NCI-H146 treated with DMSO at 0.1 percent for 48 hours (cell line): ENCODE measurements around the gene HDAC2.
A peak's percentile ranks its signal among the peaks of the same experiment; 100 is the strongest.
"Not testable (repeated sequence)": the region's sequence is repeated elsewhere in the genome, so short reads cannot be mapped to it uniquely, and the experiment has no call there.

Source experiments
- DNase-seq: peaks from one replicate; lab custom pipeline; 2025; ENCODE audit not compliant: unreplicated experiment; lab: John Stamatoyannopoulos, UW

Gene HDAC2

GRCh38 chr6:113976806-113977205, 5.9 kb upstream of the HDAC2 start:
- DNase-seq: no peak

GRCh38 chr6:113971741-113972140, 793 bp upstream of the HDAC2 start:
- DNase-seq: peak; percentile 24

DNA sequence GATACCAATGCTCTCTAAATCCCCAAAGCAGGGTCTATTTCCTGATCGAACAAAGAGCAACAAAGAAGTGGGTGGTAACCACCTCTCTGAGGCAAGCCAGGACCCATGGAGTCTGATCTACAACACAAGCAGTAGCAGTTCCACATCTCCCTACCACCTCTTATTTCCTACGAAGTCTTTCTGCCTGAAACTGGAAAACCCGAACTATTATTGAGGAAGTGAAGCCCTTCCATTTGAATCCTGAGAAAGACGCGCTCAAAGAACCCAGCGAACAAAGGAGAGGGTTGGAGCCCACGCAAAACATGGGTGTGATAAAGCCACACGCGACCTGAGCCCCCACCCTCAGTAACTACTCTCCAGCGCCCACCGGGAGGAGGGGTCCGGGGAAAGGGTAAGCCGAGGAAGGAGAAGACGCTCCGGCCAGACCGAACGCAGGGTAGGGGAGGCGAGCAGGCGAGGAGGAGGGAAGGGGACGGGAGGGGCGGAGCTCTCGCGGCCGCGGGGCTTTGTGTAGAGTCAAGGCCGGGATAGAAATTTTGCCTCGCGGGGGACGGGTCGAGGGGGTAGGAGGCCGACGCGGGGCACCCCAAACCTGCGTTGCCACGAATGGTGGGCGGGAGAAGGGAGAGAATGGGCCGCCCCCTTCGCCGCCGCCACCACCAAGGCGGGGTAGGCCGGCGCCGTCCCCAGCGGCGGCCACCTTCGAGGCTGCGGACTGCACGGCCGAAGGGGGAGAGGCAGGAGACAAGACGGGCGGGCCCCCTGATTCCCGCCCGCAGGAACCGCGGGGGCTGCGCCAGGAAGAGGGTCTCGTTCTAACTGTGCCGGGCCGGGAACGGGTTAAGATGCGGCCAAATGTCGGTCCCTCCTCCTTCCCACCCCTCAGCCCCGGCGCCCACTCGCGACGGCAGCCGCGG, 802 bp downstream of the HDAC2 start:
- peak; percentile 20 for DNase-seq

- DNase-seq: no peak
These were observed 2.5 kb downstream of the HDAC2 start for GRCh38 chr6:113968472-113968871.

DNA sequence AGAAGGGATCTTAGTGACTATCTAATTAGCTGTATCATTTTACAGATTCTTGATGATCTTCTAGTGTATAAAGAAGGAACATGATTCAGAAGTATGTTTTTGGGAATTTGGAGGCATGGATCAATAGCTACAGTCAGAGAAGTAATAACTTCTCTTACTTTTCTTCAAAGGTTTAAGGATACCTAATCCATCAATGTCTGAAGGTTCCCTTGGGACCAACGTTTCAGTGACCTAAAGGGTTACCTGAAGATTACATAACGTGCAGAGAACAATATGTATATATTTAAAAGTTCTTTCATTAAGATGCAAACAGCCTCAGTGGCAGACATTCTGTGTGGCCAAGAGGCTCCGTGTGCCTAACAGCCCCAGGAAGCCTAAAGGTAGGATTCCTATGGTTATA, 3.2 kb downstream of the HDAC2 start:
- no peak for DNase-seq

DNA sequence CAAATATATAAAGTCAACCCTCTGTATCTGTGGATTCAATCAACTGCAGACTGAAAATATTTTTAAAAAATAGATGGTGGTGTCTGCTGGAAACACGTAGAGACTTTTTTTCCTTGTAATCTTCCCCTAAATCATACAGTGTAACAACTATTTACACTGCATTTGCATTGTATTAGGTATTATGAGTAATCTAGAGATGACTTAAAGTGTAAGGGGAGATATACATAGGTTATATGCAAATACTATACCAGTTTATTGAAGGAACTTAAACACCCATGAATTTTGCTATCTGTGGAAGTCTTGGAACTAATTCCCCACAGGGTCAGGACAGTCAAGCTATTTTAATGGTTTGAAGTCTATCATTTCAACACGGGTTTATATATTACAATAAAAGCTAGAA, 10.2 kb downstream of the HDAC2 start:
- DNase-seq: no peak

- DNase-seq: no peak
These were observed 11.7 kb downstream of the HDAC2 start for GRCh38 chr6:113959235-113959634.

DNA sequence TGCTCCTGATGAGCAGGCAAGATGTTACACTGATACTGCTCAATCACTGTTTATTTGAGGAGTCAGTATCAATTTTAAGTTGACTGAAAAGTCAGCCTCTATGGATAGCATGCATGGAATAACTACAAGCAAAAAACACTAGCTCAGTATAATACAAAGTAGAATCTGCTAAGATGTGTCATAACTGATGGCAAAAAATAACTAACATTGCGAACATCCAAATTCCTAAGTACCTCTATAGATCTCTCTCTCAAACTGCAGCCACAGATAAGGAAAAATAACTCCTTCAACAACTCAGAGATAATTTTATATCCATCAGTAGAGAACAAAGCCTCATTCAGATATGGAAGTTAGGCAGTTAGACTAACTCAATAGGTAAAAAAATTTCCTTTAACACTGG, 16.3 kb downstream of the HDAC2 start:
- DNase-seq: no peak

DNA sequence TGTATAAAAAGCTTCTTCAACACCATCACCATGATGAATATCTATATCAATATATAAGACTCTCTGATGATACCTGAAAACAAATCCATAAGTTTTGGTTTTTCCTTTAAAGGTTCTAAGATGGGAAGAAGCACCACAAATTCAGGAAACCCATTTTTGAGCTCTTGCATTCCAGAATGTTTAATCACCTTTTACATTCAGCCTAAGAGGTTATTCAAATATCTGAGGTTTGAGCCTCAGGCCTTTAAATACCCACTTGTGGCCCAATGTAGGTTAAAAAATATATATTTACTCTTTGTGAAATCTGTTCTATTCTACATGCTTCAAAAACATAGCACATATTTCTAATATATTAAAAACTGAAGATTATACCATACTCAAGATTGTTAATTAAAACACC, 17.6 kb downstream of the HDAC2 start:
- no peak for DNase-seq

DNA sequence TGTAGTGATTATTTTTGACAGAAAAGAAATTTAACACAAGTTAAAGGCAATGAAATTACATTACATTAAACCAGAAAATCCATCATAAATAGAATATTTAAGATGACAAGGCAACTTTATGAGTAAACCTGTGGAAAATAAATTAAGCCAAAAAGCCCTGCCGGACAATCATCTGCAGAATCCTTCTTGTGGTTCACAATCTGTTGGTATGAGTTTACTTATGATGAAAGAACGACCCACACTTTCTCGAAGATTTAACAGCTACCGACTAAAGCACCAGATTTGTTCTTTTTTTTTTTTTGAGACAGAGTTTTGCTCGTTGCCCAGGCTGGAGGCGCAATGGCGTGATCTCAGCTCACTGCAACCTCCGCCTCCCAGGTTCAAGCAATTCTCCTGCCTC, 21.4 kb downstream of the HDAC2 start:
- no peak for DNase-seq

- DNase-seq: no peak
These were observed 26.2 kb downstream of the HDAC2 start for GRCh38 chr6:113944701-113945100.

DNA sequence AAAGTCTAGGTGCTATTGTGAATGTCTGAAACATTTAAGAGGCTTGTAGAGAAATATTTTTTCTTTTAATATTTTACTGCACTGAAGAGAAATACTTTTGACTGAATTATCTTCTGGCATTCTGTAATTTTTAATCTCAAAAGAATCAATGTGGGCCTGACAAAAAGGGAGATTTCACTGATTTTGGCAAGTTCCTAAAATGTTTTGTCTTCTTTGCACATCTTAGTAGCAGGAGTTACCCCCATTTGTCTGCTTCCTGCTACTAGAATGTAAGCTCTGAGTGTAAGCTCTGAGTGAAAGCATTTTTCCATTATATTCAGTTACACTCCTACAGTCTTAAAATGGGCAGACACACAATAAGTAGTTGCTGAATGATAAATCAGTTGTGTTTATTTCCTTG, 31.1 kb downstream of the HDAC2 start:
- DNase-seq: no peak

- DNase-seq: peak; percentile 27
These were observed 34.6 kb downstream of the HDAC2 start for GRCh38 chr6:113936093-113936934.

- no peak for DNase-seq
These were observed 36.8 kb downstream of the HDAC2 start for GRCh38 chr6:113934101-113934500.

- not testable (repeated sequence) for DNase-seq
These were observed 39.0 kb downstream of the HDAC2 start for GRCh38 chr6:113931907-113932306.

- no peak for DNase-seq
These were observed 40.8 kb downstream of the HDAC2 start for GRCh38 chr6:113930183-113930582.

- DNase-seq: no peak
These were observed 43.9 kb downstream of the HDAC2 start for GRCh38 chr6:113927001-113927400.

DNA sequence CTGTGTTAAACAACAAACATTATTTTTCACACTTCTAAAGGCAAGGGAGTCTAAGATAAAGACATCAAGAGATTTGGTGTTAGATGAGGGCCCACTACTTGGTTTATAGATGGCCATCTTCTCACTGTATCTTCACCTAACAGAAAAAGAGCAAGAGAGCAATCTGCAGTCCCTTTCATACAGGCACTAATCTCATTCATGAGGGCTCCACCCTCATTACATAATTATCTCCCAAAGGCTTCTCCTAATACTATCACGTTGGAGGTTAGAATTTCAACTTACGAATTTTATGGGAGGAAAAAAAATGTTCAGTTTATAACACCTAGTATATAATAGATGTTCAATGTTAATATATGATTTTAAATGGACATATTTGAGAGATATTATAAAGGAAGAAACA, 45.6 kb downstream of the HDAC2 start:
- DNase-seq: no peak

DNA sequence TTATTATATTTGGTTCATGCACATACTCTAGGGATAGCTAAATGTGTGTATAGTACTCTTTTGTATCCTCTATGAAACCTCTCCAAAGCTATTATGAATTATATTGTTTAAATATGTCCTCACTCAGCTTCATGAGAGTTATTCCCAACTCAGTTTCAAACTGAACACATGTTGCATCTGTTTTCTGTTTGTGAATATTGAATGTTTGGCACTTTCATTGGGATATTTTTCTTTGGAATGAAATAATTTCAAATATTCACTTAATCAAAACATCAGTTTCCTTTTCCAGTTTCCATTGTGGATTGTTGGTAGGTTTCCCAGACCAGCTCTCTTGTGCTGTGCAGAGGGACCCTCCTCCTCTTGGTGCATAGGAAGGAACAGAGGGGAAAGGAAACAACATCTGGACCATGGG, 46.6 kb downstream of the HDAC2 start:
- DNase-seq: no peak

- DNase-seq: no peak
These were observed 47.4 kb downstream of the HDAC2 start for GRCh38 chr6:113923526-113923925.

GRCh38 chr6:113921299-113921904, 49.5 kb downstream of the HDAC2 start:
- no peak for DNase-seq
